H1 (cell line): ENCODE results near the gene CDON. TPM values are rescaled to one million over a fixed set of nuclear protein-coding genes. Genes with fewer than 3 reads are reported as not detected.
A peak's percentile ranks its signal among the peaks of the same experiment; 100 is the strongest.

Experiments
- CTCF ChIA-PET: fragments of 300-600 bp; sonication (Branson Sonifier 250); formaldehyde crosslinking; loops from one replicate; lab custom pipeline; 2021; ENCODE audit not compliant: partially characterized antibody; lab: Charles Lee
- POLR2A ChIA-PET: fragments of 300-600 bp; sonication (Branson Sonifier 250); formaldehyde crosslinking; loops from one replicate; lab custom pipeline; 2021; ENCODE audit warnings: inconsistent platforms; ENCODE audit not compliant: partially characterized antibody; lab: Charles Lee
- DNase-seq, 2 experiments: peaks; one replicate each; pipeline versions ENCODE4 v3.0.0 to v3.0.0-alpha.2; 2010 to 2022; ENCODE audit warnings: low spot score in 2 of 2, low read depth in 1 of 2, mixed read lengths in 1 of 2
- FAIRE-seq: peaks from 2 replicates; lab custom pipeline; 2011; peaks lifted over from hg19 to GRCh38; lab: Jason Lieb, UNC
- H2AFZ ChIP-seq: 2 replicates; pipeline ENCODE4 v1.8.1; 2012; ENCODE audit warnings: low read length, inconsistent platforms
- H2AK5ac ChIP-seq: 2 replicates; pipeline ENCODE4 v1.6.1; 2013; ENCODE audit warnings: low read depth, low read length
- H2BK120ac ChIP-seq: replicated peaks from 2 replicates; pipeline ENCODE3; 2013; ENCODE audit warnings: low read depth, low read length, inconsistent platforms
- H2BK12ac ChIP-seq: 2 replicates; pipeline ENCODE4 v1.6.1; 2013; ENCODE audit warnings: low read depth, low read length
- H2BK15ac ChIP-seq: 2 replicates; pipeline ENCODE4 v1.6.1; 2013; ENCODE audit warnings: low read length
- H2BK20ac ChIP-seq: 2 replicates; pipeline ENCODE4 v1.6.1; 2013; ENCODE audit warnings: low read length
- H2BK5ac ChIP-seq: 2 replicates; pipeline ENCODE4 v1.6.1; 2013; ENCODE audit warnings: low read depth, low read length
- H3K14ac ChIP-seq: 2 replicates; pipeline ENCODE4 v1.6.1; 2013; ENCODE audit warnings: inconsistent platforms; ENCODE audit not compliant: insufficient read length
- H3K18ac ChIP-seq: 2 replicates; pipeline ENCODE4 v1.6.1; 2013; ENCODE audit warnings: low read length; ENCODE audit errors: extremely low read depth
- H3K23ac ChIP-seq: 2 replicates; pipeline ENCODE4 v1.6.1; 2013; ENCODE audit warnings: inconsistent platforms; ENCODE audit not compliant: insufficient read length
- H3K23me2 ChIP-seq: 2 replicates; pipeline ENCODE4 v1.6.1; 2013; ENCODE audit warnings: low read depth, low read length
- H3K27ac ChIP-seq: 2 replicates; pipeline ENCODE4 v1.6.1; 2011; ENCODE audit warnings: low read depth, low read length, inconsistent platforms
- H3K27me3 ChIP-seq, 4 experiments: replicated peaks in 1 of 4; 1 replicate in 1 of 4; 2 replicates in 3 of 4; pipeline versions ENCODE4 v1.6.1 to v1.8.1; 2011 to 2013; ENCODE audit warnings: low read length in 3 of 4, mild to moderate bottlenecking in 3 of 4, inconsistent platforms in 2 of 4, mixed read lengths in 2 of 4, moderate library complexity in 1 of 4; ENCODE audit not compliant: control insufficient read depth in 3 of 4, insufficient read depth in 3 of 4; ENCODE audit errors: extremely low read depth in 1 of 4
- H3K36me3 ChIP-seq, 4 experiments: 2 replicates each; pipeline versions ENCODE4 v1.6.1 to v1.8.1; 2011 to 2013; ENCODE audit warnings: mild to moderate bottlenecking in 4 of 4, low read length in 3 of 4, moderate library complexity in 2 of 4, control low read depth in 1 of 4, inconsistent platforms in 1 of 4; ENCODE audit not compliant: insufficient read depth in 4 of 4, control insufficient read depth in 2 of 4
- H3K4ac ChIP-seq: replicated peaks from 2 replicates; pipeline ENCODE3; 2013; ENCODE audit warnings: low read length, low read depth, mixed read lengths, inconsistent platforms; ENCODE audit not compliant: insufficient read length
- H3K4me1 ChIP-seq, 4 experiments: replicated peaks in 1 of 4; 1 replicate in 1 of 4; 2 replicates in 3 of 4; pipeline versions ENCODE4 v1.6.1 to v1.8.1; 2011 to 2013; ENCODE audit warnings: low read length in 3 of 4, inconsistent platforms in 2 of 4, mixed read lengths in 1 of 4; ENCODE audit not compliant: insufficient read depth in 4 of 4, control insufficient read depth in 3 of 4
- H3K4me2 ChIP-seq, 2 experiments: 2 replicates each; pipeline versions ENCODE4 v1.6.1 to v1.8.1; 2011 to 2013; ENCODE audit warnings: low read depth in 2 of 2, low read length in 2 of 2, control low read depth in 1 of 2, inconsistent platforms in 1 of 2, mild to moderate bottlenecking in 1 of 2; ENCODE audit not compliant: insufficient read depth in 1 of 2
- H3K4me3 ChIP-seq, 4 experiments: fragments of 200-600, 300-600 bp in 1 of 4; sonication (generic), shearing (Covaris generic), sonication (Bioruptor Twin) in 1 of 4; 2 replicates each; pipeline versions ENCODE4 v1.5.1 to v1.8.1; 2011 to 2016; ENCODE audit warnings: low read length in 4 of 4, low read depth in 3 of 4, control low read depth in 2 of 4, inconsistent platforms in 2 of 4, mild to moderate bottlenecking in 2 of 4, mixed read lengths in 1 of 4, moderate library complexity in 1 of 4; ENCODE audit not compliant: insufficient read depth in 2 of 4; ENCODE audit errors: extremely low read depth in 1 of 4
- H3K56ac ChIP-seq: replicated peaks from 2 replicates; pipeline ENCODE3; 2013; ENCODE audit warnings: low read depth, mild to moderate bottlenecking, mixed read lengths, low read length, inconsistent platforms; ENCODE audit not compliant: insufficient read length
- H3K79me1 ChIP-seq: 2 replicates; pipeline ENCODE4 v1.6.1; 2013; ENCODE audit warnings: low read depth, low read length, control low read depth
- H3K79me2 ChIP-seq, 2 experiments: 2 replicates each; pipeline versions ENCODE4 v1.6.1 to v1.8.1; 2012 to 2013; ENCODE audit warnings: low read length in 2 of 2, mild to moderate bottlenecking in 2 of 2, inconsistent platforms in 1 of 2; ENCODE audit not compliant: insufficient read depth in 2 of 2, control insufficient read depth in 1 of 2
- H3K9ac ChIP-seq, 4 experiments: replicated peaks in 1 of 4; 1 replicate in 1 of 4; 2 replicates in 3 of 4; pipeline versions ENCODE4 v1.6.1 to v1.8.1; 2011 to 2013; ENCODE audit warnings: low read depth in 3 of 4, low read length in 3 of 4, control low read depth in 2 of 4, mild to moderate bottlenecking in 2 of 4, moderate library complexity in 2 of 4, inconsistent platforms in 1 of 4; ENCODE audit errors: extremely low read depth in 1 of 4
- H3K9me3 ChIP-seq, 2 experiments: 2 replicates each; pipeline versions ENCODE4 v1.6.1 to v1.8.1; 2012 to 2013; ENCODE audit warnings: mild to moderate bottlenecking in 2 of 2, moderate library complexity in 2 of 2, control low read depth in 1 of 2, inconsistent platforms in 1 of 2, low read depth in 1 of 2, low read length in 1 of 2, mixed read lengths in 1 of 2; ENCODE audit not compliant: insufficient read depth in 2 of 2
- H4K20me1 ChIP-seq, 2 experiments: replicated peaks in 1 of 2; 2 replicates each; pipeline versions ENCODE3 to v1.8.1; 2011 to 2013; ENCODE audit warnings: inconsistent platforms in 2 of 2, low read length in 2 of 2, mild to moderate bottlenecking in 1 of 2; ENCODE audit not compliant: insufficient read depth in 2 of 2, control insufficient read depth in 1 of 2
- H4K5ac ChIP-seq: 2 replicates; pipeline ENCODE4 v1.6.1; 2013; ENCODE audit warnings: low read length, low read depth, mixed read lengths, inconsistent platforms; ENCODE audit not compliant: insufficient read length
- H4K8ac ChIP-seq: 2 replicates; pipeline ENCODE4 v1.8.0; 2013; ENCODE audit warnings: mild to moderate bottlenecking, moderate library complexity, low read length, inconsistent platforms; ENCODE audit not compliant: insufficient read depth; ENCODE audit errors: extremely low read depth
- H4K91ac ChIP-seq: replicated peaks from 2 replicates; pipeline ENCODE3; 2013; ENCODE audit warnings: low read length, mixed read lengths, inconsistent platforms; ENCODE audit not compliant: insufficient read length
- KDM5A ChIP-seq: fragments of 200-600 bp; IDR thresholded peaks from 2 replicates; pipeline ENCODE4 v1.7.1; 2012; ENCODE audit warnings: mild to moderate bottlenecking, low read length, inconsistent platforms, mixed read lengths
- MAFK ChIP-seq: IDR thresholded peaks from 2 replicates; pipeline ENCODE4 v1.6.1; 2012; ENCODE audit warnings: low read depth, mild to moderate bottlenecking, improper control_type of control experiment, low read length
- SIRT6 ChIP-seq: IDR thresholded peaks from one replicate; pipeline ENCODE4 v1.7.1; 2012; ENCODE audit warnings: low read length, inconsistent platforms
- WGBS, 2 experiments: shearing (Covaris generic) in 1 of 2; methylation state at CpG; one replicate each; pipeline versions ENCODE4 v1.1.6 to v1.1.7; 2013 to 2015; ENCODE audit warnings: low lambda C conversion rate in 2 of 2, mixed read lengths in 2 of 2, inconsistent platforms in 1 of 2, low coverage in 1 of 2, missing lambda C conversion rate in 1 of 2; ENCODE audit not compliant: insufficient replicate concordance in 2 of 2, insufficient coverage in 1 of 2, insufficient read length in 1 of 2; ENCODE audit errors: extremely low coverage in 1 of 2, missing lambda C conversion rate in 1 of 2; 5-methylcytosine and 5-hydroxymethylcytosine counted together
- polyA plus RNA-seq, 7 experiments: library from polyadenylated mRNA; depleted of rRNA in 3 of 7; stranded (reverse) in 5 of 7; unstranded in 2 of 7; fragments of >200 nt in 5 of 7; fragments of 200-250 nt in 2 of 7; gene quantifications; 1 replicate in 5 of 7; 2 replicates in 1 of 7; 4 replicates in 1 of 7; pipeline versions ENCODE4 v1.2.1 to v1.2.3, GENCODE V29; 2011 to 2013; ENCODE audit warnings: missing spikeins in 2 of 7, mixed read lengths in 2 of 7
- total RNA-seq: library from RNA; stranded (reverse); fragmentation: NEBNext Ultra II Directional; extraction: Animal tissue kit (Norgen Biotek cat#: 25700); gene quantifications from 2 replicates; pipeline ENCODE4 v1.2.1, GENCODE V29; 2021

CDON gene
- total and polyA plus RNA-seq, 2 of the 8 experiments (the other 6 are each of a cell fraction or from before 2014, with no cell fraction given) = 11.0 to 32.5 TPM

DNA sequence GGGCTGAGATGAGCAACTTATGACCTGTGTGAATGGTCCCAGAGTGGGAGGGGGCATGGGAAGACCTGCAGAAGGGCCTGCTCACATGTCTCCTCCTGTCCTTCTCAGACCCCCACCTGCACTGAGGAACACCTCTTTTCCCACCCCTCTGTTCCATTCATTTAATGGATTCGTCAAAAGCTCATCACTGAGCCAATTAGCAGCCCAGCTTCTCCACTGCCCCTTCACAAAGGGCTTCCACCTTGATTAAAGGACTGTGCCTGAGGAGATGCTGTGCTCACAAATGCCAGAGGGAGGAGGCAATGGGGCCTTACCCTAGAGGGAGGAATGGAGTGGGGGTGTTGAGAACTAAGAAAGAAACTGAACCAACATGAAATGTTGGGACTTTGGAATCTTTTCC lies 14.0 kb upstream of the CDON start:
- Histone ChIP-seq H2BK15ac (no peak overlapping the region), H3K56ac (no peak overlapping the region), H3K18ac (no peak overlapping the region), H3K27ac (no peak overlapping the region), H2BK5ac (no peak overlapping the region), H3K36me3 (no peaks in the 10 kb centered on the region), H2BK20ac (no peak overlapping the region), H3K9ac (no peak overlapping the region), H3K4ac (no peak overlapping the region), H3K4me2 (no peak overlapping the region), H3K4me1 (peaks cover 10 to 31% (median 18%) of the 10 kb centered on the region in 4 experiments), H3K27me3 (no peaks in the 10 kb centered on the region), H3K79me1 (no peaks in the 10 kb centered on the region), H3K23me2 (no peaks in the 10 kb centered on the region), H4K91ac (no peak overlapping the region), H2AFZ (peak overlapping the region; percentile 18; the same call in 1 of the 2 replicates), H3K9me3 (no peaks in the 10 kb centered on the region), H4K8ac (no peak overlapping the region), H3K4me3 (no peak overlapping the region), H2BK12ac (no peak overlapping the region), H2BK120ac (no peak overlapping the region), H3K23ac (no peak overlapping the region), H4K5ac (no peak overlapping the region), H3K14ac (no peak overlapping the region), H4K20me1 (no peaks in the 10 kb centered on the region), H3K79me2 (no peaks in the 10 kb centered on the region), H2AK5ac (no peak overlapping the region)
- FAIRE-seq (no peak), DNase-seq (no peak)
- no peak for TF ChIP-seq MAFK
- TF ChIP-seq SIRT6 = no peak
- no peak for TF ChIP-seq KDM5A
- ChIA-PET POLR2A (interaction anchor here (1.3 kb wide), 1 partner anchor 15 kb away, joined by 4 read pairs; no protein-coding TSS in a partner anchor), CTCF (interaction anchor here (0.6 to 1.8 kb wide), 9 partner anchors 9 to 1342 kb away, joined by 3 to 6 read pairs (median 3); no protein-coding TSS in a partner anchor)
- WGBS, 2 experiments = 73% methylated on average over 1 of the region's 1 CpG; no CpG with 5 or more reads in 1 of the 2 experiments
